ENCODE results near the gene PAIP2B.

DNA sequence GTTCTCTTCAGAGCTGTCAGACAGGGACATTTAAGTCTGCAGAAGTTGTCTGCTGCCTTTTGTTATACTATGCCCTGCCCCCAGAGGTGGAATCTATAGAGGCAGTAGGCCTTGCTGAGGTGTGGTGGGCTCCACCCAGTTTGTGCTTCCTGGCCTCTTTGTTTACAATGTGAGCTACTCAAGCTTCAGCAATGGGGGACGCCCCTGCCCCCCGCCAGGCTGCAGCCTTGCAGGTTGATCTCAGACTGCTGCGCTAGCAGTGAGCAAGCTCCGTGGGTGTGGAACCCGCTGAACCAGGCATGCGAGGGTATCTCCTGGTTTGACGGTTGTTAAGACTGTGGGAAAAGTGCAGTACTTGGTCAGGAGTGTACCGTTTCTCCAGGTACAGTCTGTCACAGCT lies 24.0 kb upstream of the PAIP2B start:
- TF ChIP-seq FOXM1 (IDR thresholded peaks at IDR 0.05; ENCODE audit: borderline replicate concordance) (no peak), SUZ12 (IDR thresholded peaks at IDR 0.05) (no peak), HDGF (IDR thresholded peaks at IDR 0.05; ENCODE audit: borderline replicate concordance) (no peak), TARDBP (IDR thresholded peaks at IDR 0.05) (no peak), CTBP1 (IDR thresholded peaks at IDR 0.05; ENCODE audit: borderline replicate concordance) (no peak), ARNT (IDR thresholded peaks at IDR 0.05) (no peak), LEF1 (IDR thresholded peaks at IDR 0.05; ENCODE audit: borderline replicate concordance) (no peak), BHLHE40 (IDR thresholded peaks at IDR 0.05; ENCODE audit: borderline replicate concordance) (no peak), NFRKB (IDR thresholded peaks at IDR 0.05) (no peak), ZNF384 (IDR thresholded peaks at IDR 0.05) (no peak)
- TF ChIP-seq, protein P1, sequence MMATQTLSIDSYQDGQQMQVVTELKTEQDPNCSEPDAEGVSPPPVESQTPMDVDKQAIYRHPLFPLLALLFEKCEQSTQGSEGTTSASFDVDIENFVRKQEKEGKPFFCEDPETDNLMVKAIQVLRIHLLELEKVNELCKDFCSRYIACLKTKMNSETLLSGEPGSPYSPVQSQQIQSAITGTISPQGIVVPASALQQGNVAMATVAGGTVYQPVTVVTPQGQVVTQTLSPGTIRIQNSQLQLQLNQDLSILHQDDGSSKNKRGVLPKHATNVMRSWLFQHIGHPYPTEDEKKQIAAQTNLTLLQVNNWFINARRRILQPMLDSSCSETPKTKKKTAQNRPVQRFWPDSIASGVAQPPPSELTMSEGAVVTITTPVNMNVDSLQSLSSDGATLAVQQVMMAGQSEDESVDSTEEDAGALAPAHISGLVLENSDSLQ (IDR thresholded peaks at IDR 0.05), result no peak

Measured in HEK293T (cell line).